ENCODE measurements around the gene GPC1. TPM values are rescaled to one million over a fixed set of nuclear protein-coding genes. Genes with fewer than 3 reads are reported as not detected.

Gene GPC1
- total RNA-seq, 2 donors from 2014 or later: 37.8 to 69.7 TPM

DNA sequence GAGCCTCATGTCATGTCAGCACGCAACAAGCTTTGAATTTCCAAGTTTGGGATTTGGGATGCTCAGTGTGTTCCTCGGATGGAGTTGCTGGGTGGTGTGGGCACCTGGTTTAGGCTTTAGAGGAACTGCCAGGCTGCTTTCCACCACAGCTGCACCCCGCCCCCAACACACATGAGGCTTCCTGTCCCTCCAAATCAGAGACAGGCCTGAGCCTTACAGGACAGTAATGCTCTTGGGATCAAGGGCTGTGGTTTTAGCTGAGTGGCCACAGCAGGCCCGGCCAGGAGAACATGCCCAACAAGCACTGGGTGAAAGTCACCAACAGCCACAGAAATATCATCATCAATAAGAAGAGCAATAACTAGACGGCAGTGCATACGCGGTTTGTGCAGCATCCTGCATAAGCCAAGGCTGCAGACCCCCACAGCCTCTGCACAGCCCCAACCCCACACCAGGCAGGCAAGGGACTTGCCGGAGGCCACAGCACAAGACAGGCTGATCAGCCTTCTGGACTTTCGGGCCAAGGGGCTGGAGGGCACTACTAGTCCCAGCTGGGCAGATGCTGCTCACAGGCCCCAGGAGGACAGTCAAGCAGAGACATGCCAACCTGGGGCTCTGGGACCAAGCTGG, 29.7 kb upstream of the GPC1 start:
- Histone ChIP-seq H3K9me3 (ENCODE audit: control insufficient read depth, low read length) (no peaks in the 10 kb centered on the region), H3K9ac (ENCODE audit: extremely low read depth, low read length, poor library complexity, severe bottlenecking) (no peak overlapping the region), H3K4me3 (ENCODE audit: low read length) (no peak overlapping the region), H3K36me3 (ENCODE audit: control insufficient read depth, insufficient read depth, low read length) (no peaks in the 10 kb centered on the region), H3K27ac (ENCODE audit: low read depth, low read length) (no peak overlapping the region), H3K4me1 (ENCODE audit: control insufficient read depth, insufficient read depth, low read length) (no peaks in the 10 kb centered on the region), H3K27me3 (ENCODE audit: control insufficient read depth, insufficient read depth, low read length, poor library complexity, severe bottlenecking) (no peaks in the 10 kb centered on the region)
- Mint-ChIP-seq H3K27me3 (ENCODE audit: insufficient read depth) (peaks cover 1% of the 10 kb centered on the region), H3K9me3 (no peaks in the 10 kb centered on the region), H3K4me3 (no peak overlapping the region), H3K4me1 (no peaks in the 10 kb centered on the region), H3K36me3 (ENCODE audit: low read depth) (no peaks in the 10 kb centered on the region), H3K27ac (no peak overlapping the region)
- 92 to 96% methylated on average over 6 to 9 of the region's 9 CpGs for WGBS, 2 experiments (ENCODE audit: insufficient coverage in 1 of 2, insufficient read length in 1 of 2)
- peak; percentile 22 for DNase-seq
- TF ChIP-seq, protein P1, sequence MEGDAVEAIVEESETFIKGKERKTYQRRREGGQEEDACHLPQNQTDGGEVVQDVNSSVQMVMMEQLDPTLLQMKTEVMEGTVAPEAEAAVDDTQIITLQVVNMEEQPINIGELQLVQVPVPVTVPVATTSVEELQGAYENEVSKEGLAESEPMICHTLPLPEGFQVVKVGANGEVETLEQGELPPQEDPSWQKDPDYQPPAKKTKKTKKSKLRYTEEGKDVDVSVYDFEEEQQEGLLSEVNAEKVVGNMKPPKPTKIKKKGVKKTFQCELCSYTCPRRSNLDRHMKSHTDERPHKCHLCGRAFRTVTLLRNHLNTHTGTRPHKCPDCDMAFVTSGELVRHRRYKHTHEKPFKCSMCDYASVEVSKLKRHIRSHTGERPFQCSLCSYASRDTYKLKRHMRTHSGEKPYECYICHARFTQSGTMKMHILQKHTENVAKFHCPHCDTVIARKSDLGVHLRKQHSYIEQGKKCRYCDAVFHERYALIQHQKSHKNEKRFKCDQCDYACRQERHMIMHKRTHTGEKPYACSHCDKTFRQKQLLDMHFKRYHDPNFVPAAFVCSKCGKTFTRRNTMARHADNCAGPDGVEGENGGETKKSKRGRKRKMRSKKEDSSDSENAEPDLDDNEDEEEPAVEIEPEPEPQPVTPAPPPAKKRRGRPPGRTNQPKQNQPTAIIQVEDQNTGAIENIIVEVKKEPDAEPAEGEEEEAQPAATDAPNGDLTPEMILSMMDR (conservative IDR thresholded peaks at IDR 0.05): no peak

DNA sequence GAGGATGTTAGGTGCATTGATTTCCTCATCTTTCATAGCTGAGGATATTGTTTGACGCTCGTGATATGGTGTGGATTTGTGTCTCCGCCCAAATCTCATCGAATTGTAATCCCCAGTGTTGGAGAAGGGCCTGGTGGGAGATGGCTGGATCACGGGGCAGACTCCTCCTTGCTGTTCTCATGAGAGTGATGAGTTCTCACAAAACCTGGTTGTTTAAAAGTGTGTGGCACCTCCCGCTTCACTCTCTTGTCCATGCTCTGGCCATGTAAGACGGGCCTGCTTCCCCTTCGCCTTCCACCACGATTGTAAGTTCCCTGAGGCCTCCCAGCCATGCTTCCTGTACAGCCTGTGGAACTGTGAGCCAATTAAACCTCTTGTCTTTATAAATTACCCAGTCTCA, 28.4 kb upstream of the GPC1 start:
- Mint-ChIP-seq H3K27me3 (ENCODE audit: insufficient read depth) (peaks cover 1% of the 10 kb centered on the region), H3K4me3 (no peak overlapping the region), H3K9me3 (no peaks in the 10 kb centered on the region), H3K36me3 (ENCODE audit: low read depth) (no peaks in the 10 kb centered on the region), H3K4me1 (no peaks in the 10 kb centered on the region), H3K27ac (no peak overlapping the region)
- Histone ChIP-seq H3K27me3 (ENCODE audit: control insufficient read depth, insufficient read depth, low read length, poor library complexity, severe bottlenecking) (no peaks in the 10 kb centered on the region), H3K27ac (ENCODE audit: low read depth, low read length) (no peak overlapping the region), H3K4me1 (ENCODE audit: control insufficient read depth, insufficient read depth, low read length) (no peaks in the 10 kb centered on the region), H3K4me3 (ENCODE audit: low read length) (no peak overlapping the region), H3K9ac (ENCODE audit: extremely low read depth, low read length, poor library complexity, severe bottlenecking) (no peak overlapping the region), H3K36me3 (ENCODE audit: control insufficient read depth, insufficient read depth, low read length) (no peaks in the 10 kb centered on the region), H3K9me3 (ENCODE audit: control insufficient read depth, low read length) (no peaks in the 10 kb centered on the region)
- TF ChIP-seq, protein P1 (conservative IDR thresholded peaks at IDR 0.05): no peak
- 82 to 92% methylated on average over 7 to 9 of the region's 9 CpGs for WGBS, 2 experiments (ENCODE audit: insufficient coverage in 1 of 2, insufficient read length in 1 of 2)
- DNase-seq: peak; percentile 11

GRCh38 chr2:240410004-240410403, 25.5 kb upstream of the GPC1 start:
- WGBS, 2 experiments (ENCODE audit: insufficient coverage in 1 of 2, insufficient read length in 1 of 2): 84 to 88% methylated on average over 6 to 8 of the region's 8 CpGs
- no peak for DNase-seq
- no peak overlapping the region for H3K4me3 Mint-ChIP-seq
- Histone ChIP-seq H3K27ac (ENCODE audit: low read depth, low read length) (no peak overlapping the region), H3K36me3 (ENCODE audit: control insufficient read depth, insufficient read depth, low read length) (no peaks in the 10 kb centered on the region), H3K9ac (ENCODE audit: extremely low read depth, low read length, poor library complexity, severe bottlenecking) (no peak overlapping the region), H3K27me3 (ENCODE audit: control insufficient read depth, insufficient read depth, low read length, poor library complexity, severe bottlenecking) (no peaks in the 10 kb centered on the region), H3K4me1 (ENCODE audit: control insufficient read depth, insufficient read depth, low read length) (no peaks in the 10 kb centered on the region), H3K4me3 (ENCODE audit: low read length) (no peak overlapping the region), H3K9me3 (ENCODE audit: control insufficient read depth, low read length) (no peaks in the 10 kb centered on the region)
- no peaks in the 10 kb centered on the region for H3K4me1 Mint-ChIP-seq
- no peaks in the 10 kb centered on the region for H3K9me3 Mint-ChIP-seq
- no peaks in the 10 kb centered on the region for H3K36me3 Mint-ChIP-seq (ENCODE audit: low read depth)
- TF ChIP-seq, protein P1 (conservative IDR thresholded peaks at IDR 0.05): no peak
- H3K27ac Mint-ChIP-seq: no peak overlapping the region
- no peaks in the 10 kb centered on the region for H3K27me3 Mint-ChIP-seq (ENCODE audit: insufficient read depth)

Data from endodermal cell (in vitro differentiated cells).